Colonic mucosa (tissue), 4 donors: ENCODE results near the gene MAGI3. TPM values are rescaled to one million over a fixed set of nuclear protein-coding genes. Genes with fewer than 3 reads are reported as not detected.

Source experiments
- DNase-seq: peaks from one replicate; pipeline ENCODE4 v3.0.0-alpha.2; 2020
- H3K27ac ChIP-seq: fragments of 200-600 bp; one replicate; pipeline ENCODE4 v1.8.0; 2021
- H3K27me3 ChIP-seq: fragments of 200-600 bp; one replicate; pipeline ENCODE4 v1.8.0; 2021
- H3K36me3 ChIP-seq: fragments of 200-600 bp; one replicate; pipeline ENCODE4 v1.8.0; 2021
- H3K4me1 ChIP-seq: fragments of 200-600 bp; one replicate; pipeline ENCODE4 v1.8.0; 2021; ENCODE audit warnings: mild to moderate bottlenecking
- H3K4me3 ChIP-seq: fragments of 200-600 bp; one replicate; pipeline ENCODE4 v1.8.0; 2021
- H3K9ac ChIP-seq, 2 donors: one replicate each; pipeline ENCODE4 v1.7.0; 2013; ENCODE audit warnings: control low read depth in 2 of 2, low read depth in 2 of 2, low read length in 2 of 2
- H3K9me3 ChIP-seq: fragments of 200-600 bp; one replicate; pipeline ENCODE4 v1.8.0; 2021
- CTCF ChIP-seq: fragments of 200-600 bp; IDR thresholded peaks from one replicate; pipeline ENCODE4 v1.8.0; 2022; ENCODE audit warnings: antibody characterized with exemption, mild to moderate bottlenecking
- intact Hi-C: fragments of 100-400 bp; cut with DNase I; formaldehyde crosslinking; loops from one replicate; pipeline ENCODE4 v1.14.1; 2022
- total RNA-seq, 2 donors: library from RNA; stranded (reverse); fragmentation: NEBNext Ultra II Directional in 1 of 2; extraction: Animal tissue kit (Norgen Biotek cat#: 25700) in 1 of 2; gene quantifications; one replicate each; pipeline ENCODE4 v1.2.1, GENCODE V29; 2021
- donor health status: healthy.
- donor health status: DM: no; HTN: no; CAD: no.
- donor health status: DM: no; HTN: no; CAD: no.

MAGI3 gene
- total RNA-seq, 2 donors from 2014 or later = 38.2 to 46.5 TPM

GRCh38 chr1:113423826-113424225, 33.5 kb downstream of the MAGI3 start:
- H3K36me3 ChIP-seq = no peaks in the 10 kb centered on the region
- H3K4me1 ChIP-seq = no peaks in the 10 kb centered on the region
- no peak overlapping the region for H3K4me3 ChIP-seq
- no peak overlapping the region for H3K9ac ChIP-seq
- TF ChIP-seq CTCF = no peak
- H3K27me3 ChIP-seq = no peaks in the 10 kb centered on the region
- no peak overlapping the region for H3K27ac ChIP-seq
- DNase-seq = no peak
- no peaks in the 10 kb centered on the region for H3K9me3 ChIP-seq
- intact Hi-C loops = no loop called here

- DNase-seq = no peak
- no peaks in the 10 kb centered on the region for H3K4me1 ChIP-seq
- H3K36me3 ChIP-seq = no peaks in the 10 kb centered on the region
- no peaks in the 10 kb centered on the region for H3K9me3 ChIP-seq
- H3K4me3 ChIP-seq = no peak overlapping the region
- no peak overlapping the region for H3K9ac ChIP-seq
- no peak for TF ChIP-seq CTCF
- H3K27me3 ChIP-seq = no peaks in the 10 kb centered on the region
- H3K27ac ChIP-seq = no peak overlapping the region
- intact Hi-C loops = no loop called here
These were observed 39.3 kb downstream of the MAGI3 start for GRCh38 chr1:113429461-113430153.

GRCh38 chr1:113433184-113433583, 42.9 kb downstream of the MAGI3 start:
- intact Hi-C loops = no loop called here
- Histone ChIP-seq H3K9me3 (no peaks in the 10 kb centered on the region), H3K27ac (no peak overlapping the region), H3K27me3 (no peaks in the 10 kb centered on the region), H3K4me3 (no peak overlapping the region), H3K4me1 (no peaks in the 10 kb centered on the region), H3K36me3 (no peaks in the 10 kb centered on the region), H3K9ac (no peak overlapping the region)
- no peak for TF ChIP-seq CTCF
- DNase-seq = no peak

GRCh38 chr1:113434081-113434873, 44.0 kb downstream of the MAGI3 start:
- H3K9ac ChIP-seq = no peak overlapping the region
- H3K4me3 ChIP-seq = no peak overlapping the region
- no peaks in the 10 kb centered on the region for H3K36me3 ChIP-seq
- H3K9me3 ChIP-seq = no peaks in the 10 kb centered on the region
- H3K4me1 ChIP-seq = no peaks in the 10 kb centered on the region
- H3K27ac ChIP-seq = no peak overlapping the region
- H3K27me3 ChIP-seq = no peaks in the 10 kb centered on the region
- no peak for TF ChIP-seq CTCF
- intact Hi-C loops = no loop called here
- no peak for DNase-seq

- TF ChIP-seq CTCF = no peak
- Histone ChIP-seq H3K27me3 (no peaks in the 10 kb centered on the region), H3K4me1 (no peaks in the 10 kb centered on the region), H3K4me3 (no peak overlapping the region), H3K9ac (no peak overlapping the region), H3K36me3 (no peaks in the 10 kb centered on the region), H3K9me3 (no peaks in the 10 kb centered on the region), H3K27ac (no peak overlapping the region)
- intact Hi-C loops = no loop called here
- DNase-seq = no peak
These were observed 44.5 kb downstream of the MAGI3 start for GRCh38 chr1:113434874-113435175.
